Activated CD4-positive, alpha-beta T cell treated with anti-CD3 and anti-CD28 coated beads, Interleukin-2, amount 10 ng/mL, durations not matched to agents 7 days and 5 days (primary cell): ENCODE results near the gene C4orf51. TPM values are rescaled to one million over a fixed set of nuclear protein-coding genes. Genes with fewer than 3 reads are reported as not detected.

Experiments used
- CTCF ChIA-PET: fragments of 350-600 bp; sonication (Branson Sonifier 250); formaldehyde crosslinking; loops from one replicate; lab custom pipeline; 2021; ENCODE audit warnings: antibody characterized with exemption; lab: Charles Lee
- POLR2A ChIA-PET: fragments of 350-600 bp; sonication (Branson Sonifier 250); formaldehyde crosslinking; loops from one replicate; lab custom pipeline; 2021; ENCODE audit warnings: antibody characterized with exemption; lab: Charles Lee
- DNase-seq: peaks from one replicate; pipeline ENCODE4 v3.0.0-alpha.2; 2020
- H3K27ac Mint-ChIP-seq: one replicate; pipeline ENCODE4 v1.8.0; 2021; ENCODE audit warnings: mild to moderate bottlenecking, moderate library complexity, mixed read lengths
- H3K27me3 Mint-ChIP-seq: one replicate; pipeline ENCODE4 v1.8.0; 2021; ENCODE audit warnings: mixed read lengths
- H3K36me3 Mint-ChIP-seq: one replicate; pipeline ENCODE4 v1.8.0; 2021; ENCODE audit warnings: low read depth, mixed read lengths
- H3K4me1 Mint-ChIP-seq: one replicate; pipeline ENCODE4 v1.8.0; 2021; ENCODE audit warnings: mixed read lengths
- H3K4me3 Mint-ChIP-seq: one replicate; pipeline ENCODE4 v1.8.0; 2021; ENCODE audit warnings: mild to moderate bottlenecking, moderate library complexity, mixed read lengths
- H3K9me3 Mint-ChIP-seq: one replicate; pipeline ENCODE4 v1.8.0; 2021; ENCODE audit warnings: mixed read lengths
- total RNA-seq, 2 experiments: library from RNA; stranded (reverse); gene quantifications; one replicate each; pipeline ENCODE4 v1.2.3, GENCODE V29; 2021

The C4orf51 gene
- total RNA-seq, 2 experiments from 2014 or later, result not detected

- Mint-ChIP-seq H3K4me1 (peaks cover 10% of the 10 kb centered on the region), H3K36me3 (no peaks in the 10 kb centered on the region), H3K27ac (no peak overlapping the region), H3K9me3 (no peaks in the 10 kb centered on the region), H3K4me3 (no peak overlapping the region), H3K27me3 (peaks cover 7% of the 10 kb centered on the region)
- no peak for DNase-seq
- CTCF ChIA-PET, result no interaction called here
- POLR2A ChIA-PET, result no interaction called here
Measured at GRCh38 chr4:145735347-145735675, 55.4 kb downstream of the C4orf51 start.

GRCh38 chr4:145735827-145736226 is 55.9 kb downstream of the C4orf51 start:
- Mint-ChIP-seq H3K4me1 (peaks cover 10% of the 10 kb centered on the region), H3K27ac (no peak overlapping the region), H3K9me3 (no peaks in the 10 kb centered on the region), H3K36me3 (no peaks in the 10 kb centered on the region), H3K4me3 (no peak overlapping the region), H3K27me3 (peaks cover 7% of the 10 kb centered on the region)
- DNase-seq, result no peak
- ChIA-PET POLR2A (no interaction called here), CTCF (no interaction called here)

GRCh38 chr4:145736241-145736831 is 56.4 kb downstream of the C4orf51 start:
- H3K4me3 Mint-ChIP-seq, result no peak overlapping the region
- peaks cover 10% of the 10 kb centered on the region for H3K4me1 Mint-ChIP-seq
- no peak overlapping the region for H3K27ac Mint-ChIP-seq
- DNase-seq, result no peak
- no peaks in the 10 kb centered on the region for H3K9me3 Mint-ChIP-seq
- H3K27me3 Mint-ChIP-seq, result peaks cover 8% of the 10 kb centered on the region
- ChIA-PET POLR2A (no interaction called here), CTCF (no interaction called here)
- H3K36me3 Mint-ChIP-seq, result no peaks in the 10 kb centered on the region

GRCh38 chr4:145739845-145740244 is 59.9 kb downstream of the C4orf51 start:
- POLR2A ChIA-PET, result no interaction called here
- no peak for DNase-seq
- CTCF ChIA-PET, result interaction anchor here (1.4 to 2.1 kb wide), 2 partner anchors 12 to 24 kb away, joined by 3 to 8 read pairs; no protein-coding TSS in a partner anchor
- H3K9me3 Mint-ChIP-seq, result no peaks in the 10 kb centered on the region
- H3K4me1 Mint-ChIP-seq, result no peaks in the 10 kb centered on the region
- no peaks in the 10 kb centered on the region for H3K36me3 Mint-ChIP-seq
- no peak overlapping the region for H3K27ac Mint-ChIP-seq
- peaks cover 18% of the 10 kb centered on the region for H3K27me3 Mint-ChIP-seq
- H3K4me3 Mint-ChIP-seq, result no peak overlapping the region

- no peak overlapping the region for H3K4me3 Mint-ChIP-seq
- no peaks in the 10 kb centered on the region for H3K36me3 Mint-ChIP-seq
- H3K4me1 Mint-ChIP-seq, result no peaks in the 10 kb centered on the region
- POLR2A ChIA-PET, result no interaction called here
- H3K27me3 Mint-ChIP-seq, result peaks cover 23% of the 10 kb centered on the region
- CTCF ChIA-PET, result no interaction called here
- no peak for DNase-seq
- no peaks in the 10 kb centered on the region for H3K9me3 Mint-ChIP-seq
- H3K27ac Mint-ChIP-seq, result no peak overlapping the region
Measured at GRCh38 chr4:145740806-145741205, 60.9 kb downstream of the C4orf51 start.

- ChIA-PET CTCF (interaction anchor here (1.8 kb wide), 1 partner anchor 10 kb away, joined by 4 read pairs; no protein-coding TSS in a partner anchor), POLR2A (no interaction called here)
- Mint-ChIP-seq H3K36me3 (no peaks in the 10 kb centered on the region), H3K9me3 (peaks cover 2% of the 10 kb centered on the region), H3K4me3 (no peak overlapping the region), H3K27me3 (peaks cover 41% of the 10 kb centered on the region), H3K4me1 (no peaks in the 10 kb centered on the region), H3K27ac (no peak overlapping the region)
- no peak for DNase-seq
Measured at GRCh38 chr4:145743641-145744040, 63.7 kb downstream of the C4orf51 start.

- DNase-seq, result no peak
- POLR2A ChIA-PET, result no interaction called here
- CTCF ChIA-PET, result no interaction called here
- Mint-ChIP-seq H3K36me3 (peaks cover 24% of the 10 kb centered on the region), H3K27ac (no peak overlapping the region), H3K9me3 (peaks cover 3% of the 10 kb centered on the region), H3K27me3 (peaks cover 4% of the 10 kb centered on the region), H3K4me1 (peaks cover 7% of the 10 kb centered on the region), H3K4me3 (no peak overlapping the region)
Measured at GRCh38 chr4:145755802-145756201, 75.9 kb downstream of the C4orf51 start.

GRCh38 chr4:145756244-145756643 is 76.3 kb downstream of the C4orf51 start:
- POLR2A ChIA-PET, result no interaction called here
- H3K4me3 Mint-ChIP-seq, result no peak overlapping the region
- CTCF ChIA-PET, result no interaction called here
- no peaks in the 10 kb centered on the region for H3K9me3 Mint-ChIP-seq
- DNase-seq, result no peak
- H3K27me3 Mint-ChIP-seq, result peaks cover 1% of the 10 kb centered on the region
- H3K36me3 Mint-ChIP-seq, result peaks cover 25% of the 10 kb centered on the region
- H3K27ac Mint-ChIP-seq, result no peak overlapping the region
- H3K4me1 Mint-ChIP-seq, result peaks cover 7% of the 10 kb centered on the region

- Mint-ChIP-seq H3K36me3 (peaks cover 29% of the 10 kb centered on the region), H3K4me1 (peaks cover 7% of the 10 kb centered on the region), H3K27me3 (no peaks in the 10 kb centered on the region), H3K4me3 (no peak overlapping the region), H3K9me3 (no peaks in the 10 kb centered on the region), H3K27ac (no peak overlapping the region)
- no peak for DNase-seq
- ChIA-PET CTCF (no interaction called here), POLR2A (no interaction called here)
Measured at GRCh38 chr4:145757188-145757587, 77.2 kb downstream of the C4orf51 start.

- DNase-seq, result no peak
- Mint-ChIP-seq H3K4me3 (no peak overlapping the region), H3K9me3 (no peaks in the 10 kb centered on the region), H3K27me3 (no peaks in the 10 kb centered on the region), H3K36me3 (peaks cover 46% of the 10 kb centered on the region), H3K4me1 (peaks cover 7% of the 10 kb centered on the region), H3K27ac (no peak overlapping the region)
- POLR2A ChIA-PET, result no interaction called here
- CTCF ChIA-PET, result no interaction called here
Measured at GRCh38 chr4:145760176-145760575, 80.2 kb downstream of the C4orf51 start.

- Mint-ChIP-seq H3K27ac (no peak overlapping the region), H3K9me3 (no peaks in the 10 kb centered on the region), H3K27me3 (no peaks in the 10 kb centered on the region), H3K4me1 (peaks cover 6% of the 10 kb centered on the region), H3K4me3 (no peak overlapping the region), H3K36me3 (peaks cover 55% of the 10 kb centered on the region)
- ChIA-PET CTCF (no interaction called here), POLR2A (interaction anchor here (0.6 kb wide), 1 partner anchor 1392 kb away, joined by 3 read pairs; no protein-coding TSS in a partner anchor)
- no peak for DNase-seq
Measured at GRCh38 chr4:145760961-145761929, 81.3 kb downstream of the C4orf51 start.

- peaks cover 68% of the 10 kb centered on the region for H3K36me3 Mint-ChIP-seq
- no peak overlapping the region for H3K4me3 Mint-ChIP-seq
- peaks cover 14% of the 10 kb centered on the region for H3K9me3 Mint-ChIP-seq
- no peak overlapping the region for H3K27ac Mint-ChIP-seq
- ChIA-PET POLR2A (no interaction called here), CTCF (interaction anchor here (0.8 kb wide), 1 partner anchor 65 kb away, joined by 3 read pairs; no protein-coding TSS in a partner anchor)
- peaks cover 16% of the 10 kb centered on the region for H3K4me1 Mint-ChIP-seq
- DNase-seq, result no peak
- no peaks in the 10 kb centered on the region for H3K27me3 Mint-ChIP-seq
Measured at GRCh38 chr4:145762719-145763118, 82.8 kb downstream of the C4orf51 start.

- peaks cover 14% of the 10 kb centered on the region for H3K9me3 Mint-ChIP-seq
- ChIA-PET POLR2A (no interaction called here), CTCF (no interaction called here)
- peaks cover 69% of the 10 kb centered on the region for H3K36me3 Mint-ChIP-seq
- H3K27me3 Mint-ChIP-seq, result no peaks in the 10 kb centered on the region
- no peak overlapping the region for H3K27ac Mint-ChIP-seq
- no peak for DNase-seq
- no peak overlapping the region for H3K4me3 Mint-ChIP-seq
- peaks cover 16% of the 10 kb centered on the region for H3K4me1 Mint-ChIP-seq
Measured at GRCh38 chr4:145763399-145763798, 83.5 kb downstream of the C4orf51 start.
